Activated T-cell treated with anti-CD3 and anti-CD28 coated beads, Interleukin-2, amount 50 U/mL, for 24 hours (primary cell): ENCODE data around the gene ADCY5.

Source experiments
- DNase-seq: peaks from one replicate; pipeline ENCODE4 v3.0.0-alpha.2; 2020
- H3K27ac Mint-ChIP-seq: 2 replicates; pipeline ENCODE4 v1.8.0; 2020; ENCODE audit warnings: mild to moderate bottlenecking, mixed read lengths
- H3K27me3 Mint-ChIP-seq: 2 replicates; pipeline ENCODE4 v1.8.0; 2020; ENCODE audit warnings: mixed read lengths
- H3K36me3 Mint-ChIP-seq: 2 replicates; pipeline ENCODE4 v1.8.0; 2020; ENCODE audit warnings: low read depth, mixed read lengths
- H3K4me1 Mint-ChIP-seq: 2 replicates; pipeline ENCODE4 v1.8.0; 2020; ENCODE audit warnings: low read depth, mixed read lengths
- H3K4me3 Mint-ChIP-seq: 2 replicates; pipeline ENCODE4 v1.8.0; 2020; ENCODE audit warnings: mild to moderate bottlenecking, moderate library complexity, mixed read lengths
- H3K9me3 Mint-ChIP-seq: 2 replicates; pipeline ENCODE4 v1.8.0; 2020; ENCODE audit warnings: mixed read lengths

ADCY5 gene

DNA sequence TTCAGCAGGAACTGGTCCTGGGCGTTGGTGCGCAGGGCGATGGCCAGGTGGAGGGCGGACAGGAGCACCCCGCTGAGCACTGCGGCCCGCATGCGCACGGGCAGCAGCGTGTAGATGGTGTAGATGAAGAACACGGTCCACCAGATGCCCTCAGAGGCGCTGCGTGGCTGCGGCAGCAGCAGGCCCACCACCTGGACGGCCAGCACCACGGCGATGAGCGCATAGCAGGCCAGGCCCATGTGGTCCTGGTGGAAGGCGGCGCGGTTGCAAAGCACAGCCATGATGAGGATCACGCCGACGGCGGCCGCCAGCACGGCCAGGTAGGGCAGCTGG lies 1.5 kb downstream of the ADCY5 start:
- Mint-ChIP-seq H3K36me3 (no peaks in the 10 kb centered on the region), H3K4me3 (no peak overlapping the region), H3K9me3 (no peaks in the 10 kb centered on the region), H3K27ac (no peak overlapping the region), H3K27me3 (peaks cover 72% of the 10 kb centered on the region), H3K4me1 (peaks cover 1% of the 10 kb centered on the region)
- no peak for DNase-seq

DNA sequence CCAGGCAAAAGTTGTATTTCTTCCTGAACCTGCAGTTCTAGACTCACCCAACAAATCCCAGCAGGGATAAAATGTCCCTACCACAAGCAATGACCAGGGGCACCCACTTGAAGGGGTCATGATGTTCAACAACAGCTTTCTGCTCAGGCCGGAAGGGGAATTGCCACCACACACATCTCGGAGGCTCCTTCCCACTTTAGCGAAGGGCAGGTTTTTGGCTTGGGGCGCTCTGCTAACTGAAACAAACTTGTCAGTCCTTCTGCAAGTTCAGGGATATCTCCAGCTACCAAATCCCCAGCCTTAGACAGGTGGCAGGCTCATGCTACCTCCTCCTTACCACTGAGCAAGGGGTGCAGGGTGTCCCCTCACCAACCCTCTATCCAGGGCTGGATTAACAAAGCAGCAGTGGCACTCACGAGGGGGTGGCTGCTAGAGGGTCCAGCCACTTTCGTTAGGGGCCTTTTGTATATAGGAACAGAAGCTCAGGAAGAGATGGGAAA lies 2.2 kb downstream of the ADCY5 start:
- Mint-ChIP-seq H3K9me3 (no peaks in the 10 kb centered on the region), H3K4me3 (peak overlapping the region; percentile 43), H3K27ac (no peak overlapping the region), H3K27me3 (peaks cover 70% of the 10 kb centered on the region), H3K4me1 (peaks cover 1% of the 10 kb centered on the region), H3K36me3 (no peaks in the 10 kb centered on the region)
- no peak for DNase-seq

DNA sequence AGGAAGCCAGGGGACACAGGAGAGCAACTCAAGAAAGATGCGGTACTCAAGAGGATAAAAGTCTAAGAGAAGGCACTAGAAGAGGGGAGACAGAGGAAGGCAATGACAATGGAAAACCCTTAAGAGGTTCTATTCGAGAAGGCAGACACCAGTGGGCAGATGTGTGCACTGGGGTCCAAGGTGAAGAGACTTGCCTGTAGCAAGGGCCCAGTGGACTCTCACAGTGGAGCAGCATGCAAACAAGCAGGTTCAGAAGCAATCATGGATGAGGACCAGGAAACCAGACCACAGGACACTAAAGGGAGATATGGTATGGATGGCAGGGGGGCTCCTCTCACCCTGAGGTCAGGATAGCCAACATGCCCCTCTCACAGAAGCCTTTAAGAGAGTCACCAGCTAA lies 2.7 kb downstream of the ADCY5 start:
- DNase-seq, result no peak
- Mint-ChIP-seq H3K27ac (no peak overlapping the region), H3K9me3 (no peaks in the 10 kb centered on the region), H3K4me3 (no peak overlapping the region), H3K27me3 (peaks cover 65% of the 10 kb centered on the region), H3K36me3 (no peaks in the 10 kb centered on the region), H3K4me1 (peaks cover 1% of the 10 kb centered on the region)

DNA sequence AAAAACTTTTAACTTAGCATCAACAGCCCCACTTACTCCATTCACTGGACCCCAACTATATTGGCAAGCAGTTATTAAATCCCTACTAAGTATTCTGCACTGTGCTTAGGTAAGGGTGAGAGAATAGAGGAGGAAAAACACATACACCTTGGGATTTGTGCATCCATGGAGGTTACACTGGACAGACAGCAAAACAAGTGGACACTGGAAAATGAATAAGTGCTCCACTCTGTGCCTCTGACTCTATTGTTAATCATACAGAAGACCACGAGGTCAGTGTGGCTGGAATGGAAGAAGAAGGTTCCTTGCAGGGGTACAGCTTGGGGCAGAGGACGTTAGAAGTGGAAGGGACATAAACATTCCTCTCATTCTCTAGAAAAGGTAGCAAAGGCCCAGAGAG lies 3.2 kb downstream of the ADCY5 start:
- Mint-ChIP-seq H3K4me3 (no peak overlapping the region), H3K9me3 (no peaks in the 10 kb centered on the region), H3K36me3 (no peaks in the 10 kb centered on the region), H3K27ac (no peak overlapping the region), H3K27me3 (peaks cover 63% of the 10 kb centered on the region), H3K4me1 (peaks cover 1% of the 10 kb centered on the region)
- no peak for DNase-seq

DNA sequence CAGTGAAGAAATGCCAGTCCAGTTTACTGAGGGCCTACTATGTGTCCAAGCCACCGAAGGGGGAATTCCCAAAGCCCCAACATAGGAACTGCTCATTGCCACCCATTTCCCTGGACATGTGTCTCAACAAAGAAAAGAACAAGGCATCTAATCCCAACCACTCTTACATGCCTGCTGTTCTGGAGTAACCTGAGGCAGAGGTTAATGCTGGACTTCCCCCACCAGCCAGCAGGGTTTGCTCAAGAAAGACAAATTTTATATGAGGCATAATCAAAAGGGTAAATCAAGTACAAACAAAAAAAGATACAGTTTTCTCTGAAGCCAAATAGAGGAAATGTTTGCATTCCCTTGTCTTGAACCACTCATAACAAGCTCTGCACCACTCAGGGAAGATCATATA lies 4.1 kb downstream of the ADCY5 start:
- H3K9me3 Mint-ChIP-seq, result no peaks in the 10 kb centered on the region
- DNase-seq, result no peak
- H3K27ac Mint-ChIP-seq, result no peak overlapping the region
- H3K36me3 Mint-ChIP-seq, result no peaks in the 10 kb centered on the region
- peaks cover 57% of the 10 kb centered on the region for H3K27me3 Mint-ChIP-seq
- no peak overlapping the region for H3K4me3 Mint-ChIP-seq
- peaks cover 1% of the 10 kb centered on the region for H3K4me1 Mint-ChIP-seq

DNA sequence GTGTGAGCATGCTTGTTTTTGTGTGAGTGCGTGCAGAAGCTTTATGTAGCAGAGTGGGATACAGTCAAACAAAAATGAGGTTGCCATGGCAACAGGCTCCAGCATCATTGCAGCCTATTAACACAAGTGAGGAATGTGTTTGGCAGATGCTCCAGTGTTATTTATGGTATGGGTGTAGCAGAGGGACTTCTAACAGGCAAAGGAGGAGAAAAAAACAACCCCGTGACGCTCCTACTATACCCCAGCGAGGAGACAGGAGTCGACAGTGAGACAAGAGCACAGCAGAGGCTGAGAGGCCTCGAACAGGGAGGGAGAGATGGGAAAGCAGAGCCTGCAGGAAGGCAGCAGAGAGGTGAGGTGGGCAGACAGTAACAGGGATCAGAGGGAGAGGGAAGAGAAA lies 4.9 kb downstream of the ADCY5 start:
- Mint-ChIP-seq H3K4me3 (no peak overlapping the region), H3K36me3 (no peaks in the 10 kb centered on the region), H3K4me1 (peaks cover 1% of the 10 kb centered on the region), H3K9me3 (no peaks in the 10 kb centered on the region), H3K27me3 (peaks cover 57% of the 10 kb centered on the region), H3K27ac (no peak overlapping the region)
- no peak for DNase-seq

DNA sequence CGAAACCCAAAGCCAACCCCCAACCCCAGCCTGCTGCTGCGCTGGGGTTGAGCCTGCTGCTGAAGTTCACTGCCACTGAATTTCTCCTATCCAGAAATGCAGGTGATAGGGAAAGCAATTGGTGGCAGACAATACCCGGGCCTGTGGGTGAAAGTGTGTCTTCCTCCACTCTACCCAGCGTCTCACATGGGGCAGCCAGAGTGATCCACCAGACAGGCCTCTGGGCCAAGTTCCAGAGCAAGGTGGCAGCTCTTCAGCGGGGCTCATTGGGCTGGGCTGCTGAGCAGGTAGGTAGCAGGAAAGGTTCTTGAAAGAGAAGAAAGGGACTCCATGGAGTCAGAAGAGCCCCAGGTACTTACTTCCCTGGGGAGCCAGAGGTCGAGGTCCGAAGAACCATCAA lies 6.0 kb downstream of the ADCY5 start:
- peaks cover 1% of the 10 kb centered on the region for H3K4me1 Mint-ChIP-seq
- H3K27me3 Mint-ChIP-seq, result peaks cover 57% of the 10 kb centered on the region
- H3K4me3 Mint-ChIP-seq, result no peak overlapping the region
- H3K36me3 Mint-ChIP-seq, result no peaks in the 10 kb centered on the region
- no peak for DNase-seq
- H3K27ac Mint-ChIP-seq, result no peak overlapping the region
- H3K9me3 Mint-ChIP-seq, result no peaks in the 10 kb centered on the region

DNA sequence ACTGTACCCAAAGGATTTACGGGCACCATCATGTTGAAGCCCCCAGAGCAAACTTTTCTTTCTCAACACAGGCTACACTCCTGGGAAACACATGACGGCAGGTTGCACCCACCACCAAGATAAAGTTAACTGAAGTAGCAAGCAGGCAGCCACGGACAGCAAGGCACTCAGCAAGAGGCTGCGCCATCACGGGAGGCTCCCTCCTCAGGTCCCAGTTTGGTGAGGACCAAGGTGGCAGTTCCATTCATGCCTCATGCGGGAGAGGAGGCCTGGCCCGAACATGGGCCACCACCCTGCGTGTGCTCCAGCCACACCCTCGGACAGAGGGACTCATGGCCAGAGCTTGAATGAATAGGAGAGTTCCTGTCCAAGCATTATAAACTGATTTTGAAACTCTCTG lies 6.8 kb downstream of the ADCY5 start:
- no peak overlapping the region for H3K27ac Mint-ChIP-seq
- H3K27me3 Mint-ChIP-seq, result peaks cover 51% of the 10 kb centered on the region
- H3K4me1 Mint-ChIP-seq, result peaks cover 1% of the 10 kb centered on the region
- H3K4me3 Mint-ChIP-seq, result no peak overlapping the region
- no peaks in the 10 kb centered on the region for H3K9me3 Mint-ChIP-seq
- no peaks in the 10 kb centered on the region for H3K36me3 Mint-ChIP-seq
- no peak for DNase-seq

DNA sequence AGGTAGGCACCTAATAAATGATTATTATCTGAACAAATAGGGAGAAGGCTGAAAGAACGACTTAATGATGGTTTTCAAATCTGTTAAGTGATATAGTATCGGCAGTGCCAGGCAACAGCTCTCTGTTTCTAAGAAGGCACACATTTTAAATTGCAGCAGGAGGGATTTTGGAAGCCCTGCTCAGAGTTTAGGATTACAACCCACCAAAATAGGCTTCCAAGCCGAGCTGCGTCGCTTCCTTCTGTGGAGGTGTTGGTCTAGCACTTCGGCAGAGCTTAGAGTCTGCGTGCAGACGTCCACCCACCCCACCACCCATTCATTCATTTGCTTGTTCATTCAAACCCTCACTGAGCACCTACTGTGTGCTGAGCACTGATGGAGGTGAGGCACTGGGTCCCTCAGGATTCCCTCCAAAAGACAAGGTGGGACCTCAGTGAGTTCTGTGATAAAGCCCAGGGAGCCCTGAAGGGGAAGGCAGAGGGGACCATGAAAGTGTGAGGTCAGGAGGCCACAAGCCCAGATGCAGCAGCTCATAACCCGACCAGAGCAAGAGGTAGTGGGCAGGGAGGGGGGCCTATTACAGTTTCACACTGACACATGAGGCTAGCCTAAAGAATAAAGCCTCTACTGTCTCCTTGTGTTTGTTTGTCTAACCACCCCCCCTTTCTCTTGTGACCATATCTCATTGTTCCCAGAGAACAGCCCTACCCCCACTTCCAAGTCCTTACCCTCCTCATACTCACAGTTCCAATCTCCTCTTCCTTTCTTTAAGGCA lies 8.9 kb downstream of the ADCY5 start:
- DNase-seq, result no peak
- Mint-ChIP-seq H3K27ac (no peak overlapping the region), H3K9me3 (no peaks in the 10 kb centered on the region), H3K4me1 (no peaks in the 10 kb centered on the region), H3K27me3 (peaks cover 30% of the 10 kb centered on the region), H3K4me3 (no peak overlapping the region), H3K36me3 (no peaks in the 10 kb centered on the region)

DNA sequence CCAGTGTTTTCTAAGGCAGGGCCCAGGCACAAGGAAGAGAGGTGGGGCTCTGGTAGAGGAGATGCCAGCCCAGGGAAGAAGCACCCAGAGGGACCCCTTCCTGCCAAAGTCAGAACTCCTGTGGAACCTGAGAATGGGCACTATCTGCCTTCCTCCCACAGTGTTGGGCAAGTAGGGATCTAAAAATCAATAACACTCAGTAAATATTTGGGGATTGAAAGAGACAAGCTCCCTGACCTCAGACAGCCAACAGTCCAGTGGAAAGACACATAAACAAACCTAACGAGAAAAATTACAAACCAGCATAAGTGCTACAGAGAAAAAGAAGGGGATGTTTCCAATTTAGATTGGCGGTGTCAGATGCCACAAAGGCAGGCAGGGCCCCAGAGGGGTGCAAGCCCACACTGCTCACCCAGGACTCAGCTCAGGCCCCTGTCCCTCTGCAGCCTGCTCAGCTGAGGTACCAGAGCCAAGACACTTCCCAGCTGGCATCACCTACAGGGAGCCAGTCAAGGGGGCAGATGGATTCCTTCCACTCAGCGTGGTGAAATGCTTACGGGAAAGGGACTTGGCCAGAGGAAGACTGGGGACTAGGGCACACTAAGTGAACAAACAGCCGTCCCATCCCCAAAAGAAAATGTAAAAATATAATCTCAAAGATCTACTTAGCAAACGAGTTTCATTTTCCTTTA lies 15.9 kb downstream of the ADCY5 start:
- DNase-seq, result no peak
- no peaks in the 10 kb centered on the region for H3K9me3 Mint-ChIP-seq
- no peak overlapping the region for H3K27ac Mint-ChIP-seq
- no peaks in the 10 kb centered on the region for H3K36me3 Mint-ChIP-seq
- no peak overlapping the region for H3K4me3 Mint-ChIP-seq
- H3K4me1 Mint-ChIP-seq, result no peaks in the 10 kb centered on the region
- peaks cover 4% of the 10 kb centered on the region for H3K27me3 Mint-ChIP-seq

DNA sequence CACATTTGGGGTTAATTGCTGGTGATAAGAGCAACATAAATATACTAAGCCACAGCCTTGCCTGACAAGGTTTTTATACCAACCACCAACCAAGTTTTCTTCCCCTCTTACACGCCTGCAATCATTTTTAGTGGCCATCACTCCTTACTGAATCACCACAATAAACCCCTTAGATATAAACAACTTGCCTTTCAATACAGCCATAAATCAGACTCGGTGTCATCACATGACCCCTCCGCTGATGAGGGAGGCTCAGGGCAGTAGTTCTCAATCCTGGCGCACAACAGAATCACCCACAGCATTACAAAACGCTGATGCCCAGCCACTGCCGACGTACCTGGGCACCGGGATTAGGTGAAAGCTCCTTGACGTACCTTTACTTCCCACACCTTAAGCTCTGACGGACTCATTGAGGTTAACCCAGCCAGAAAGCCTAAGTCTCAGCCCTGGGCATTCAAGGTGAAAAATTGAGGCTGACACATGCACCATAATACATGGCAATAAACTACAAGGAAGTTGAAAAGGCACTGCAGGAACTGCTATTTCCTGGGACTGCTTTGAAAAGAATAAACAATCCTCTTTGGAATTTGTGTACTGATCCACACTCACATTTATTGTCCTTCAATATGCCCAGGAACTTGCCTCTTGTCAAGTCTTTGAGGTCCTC lies 17.1 kb downstream of the ADCY5 start:
- no peak overlapping the region for H3K4me3 Mint-ChIP-seq
- DNase-seq, result no peak
- peaks cover 8% of the 10 kb centered on the region for H3K27me3 Mint-ChIP-seq
- H3K27ac Mint-ChIP-seq, result no peak overlapping the region
- no peaks in the 10 kb centered on the region for H3K36me3 Mint-ChIP-seq
- no peaks in the 10 kb centered on the region for H3K4me1 Mint-ChIP-seq
- no peaks in the 10 kb centered on the region for H3K9me3 Mint-ChIP-seq

DNA sequence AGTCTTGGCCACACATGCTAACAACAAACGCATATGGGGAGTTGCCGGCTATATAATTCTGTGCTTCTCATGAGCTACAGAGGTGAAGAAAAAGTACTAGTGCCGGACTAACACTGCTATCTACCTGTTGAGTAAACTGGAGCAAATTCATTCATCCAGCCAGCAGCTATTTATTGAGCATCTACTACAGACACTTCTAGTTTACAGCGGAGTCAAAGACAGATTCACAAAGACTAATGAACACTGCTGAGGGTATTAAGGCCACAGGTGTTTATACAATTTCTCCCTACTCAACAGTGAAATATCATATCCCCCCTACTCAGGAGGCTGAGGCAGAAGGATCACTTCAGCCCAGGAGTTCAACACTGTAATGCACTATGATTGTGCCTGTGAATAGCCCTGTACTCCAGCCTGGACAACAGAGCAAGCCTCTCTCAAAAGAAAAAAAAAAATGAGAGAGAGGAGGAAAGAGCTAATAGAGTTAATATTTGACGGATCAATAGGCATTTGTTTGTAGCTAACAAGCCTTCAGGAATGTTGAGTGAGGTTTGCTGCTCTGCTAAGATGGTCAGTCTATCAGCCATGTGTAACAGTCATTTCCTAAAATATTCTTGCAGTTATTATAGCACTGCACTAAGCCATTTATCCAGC lies 17.8 kb downstream of the ADCY5 start:
- Mint-ChIP-seq H3K27ac (no peak overlapping the region), H3K27me3 (peaks cover 8% of the 10 kb centered on the region), H3K4me1 (no peaks in the 10 kb centered on the region), H3K36me3 (no peaks in the 10 kb centered on the region), H3K4me3 (no peak overlapping the region), H3K9me3 (no peaks in the 10 kb centered on the region)
- no peak for DNase-seq

DNA sequence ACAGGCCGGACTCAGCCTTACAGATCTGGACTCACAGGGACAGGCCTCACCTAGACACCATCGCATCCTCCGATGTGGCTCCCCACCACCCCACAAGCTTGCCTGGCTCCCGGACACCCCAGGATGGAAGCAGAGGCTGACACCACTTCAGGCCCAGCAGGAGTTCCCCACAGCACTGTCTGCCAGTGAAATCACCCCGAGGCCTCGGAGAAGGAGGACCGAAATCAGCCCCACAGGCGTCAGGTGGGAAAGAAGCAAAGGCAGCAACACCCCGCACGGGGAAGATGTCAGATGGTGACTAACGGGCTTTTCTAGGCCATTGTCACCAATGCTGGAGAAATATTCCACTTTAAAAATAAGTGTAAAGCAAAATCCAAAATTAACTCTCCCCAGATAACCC lies 18.6 kb downstream of the ADCY5 start:
- Mint-ChIP-seq H3K4me1 (no peaks in the 10 kb centered on the region), H3K9me3 (no peaks in the 10 kb centered on the region), H3K27me3 (peaks cover 8% of the 10 kb centered on the region), H3K27ac (no peak overlapping the region), H3K36me3 (no peaks in the 10 kb centered on the region), H3K4me3 (no peak overlapping the region)
- DNase-seq, result no peak

DNA sequence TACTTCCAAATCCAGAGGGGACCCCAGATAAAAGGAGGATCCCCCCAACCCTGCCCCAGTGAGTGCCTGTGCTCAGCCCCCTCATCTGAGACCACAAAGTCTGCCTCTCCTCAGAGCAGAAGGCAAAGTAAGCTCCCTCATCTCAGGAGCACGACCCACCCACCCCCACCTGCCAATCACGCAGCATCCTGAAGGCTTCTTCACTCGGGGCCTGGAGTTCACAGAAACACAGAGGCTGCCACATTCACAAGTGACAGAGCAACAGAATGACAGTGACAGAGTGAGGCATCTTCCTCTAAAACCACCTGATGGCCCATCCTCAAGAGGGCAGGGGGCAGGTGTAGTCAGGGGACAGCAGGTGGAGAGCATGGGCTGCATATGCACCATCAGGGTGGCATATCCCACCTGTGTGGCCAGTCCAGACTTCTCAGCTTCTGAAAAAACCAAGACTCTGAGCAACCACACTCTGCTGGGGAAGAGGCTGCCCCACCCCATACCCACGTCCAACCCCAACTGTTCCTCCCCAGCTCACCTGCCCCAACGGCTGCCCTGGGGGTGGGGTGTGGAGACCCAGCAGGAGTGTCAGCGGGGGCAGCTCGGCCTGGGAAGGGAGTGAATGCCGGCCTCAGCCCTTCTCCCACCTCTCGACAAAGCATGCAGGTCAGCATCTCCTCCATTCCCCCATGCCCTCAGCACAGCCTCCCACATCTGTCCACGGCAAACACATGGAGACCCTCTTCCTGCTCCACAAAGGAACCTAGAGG lies 19.3 kb downstream of the ADCY5 start:
- Mint-ChIP-seq H3K4me1 (no peaks in the 10 kb centered on the region), H3K4me3 (no peak overlapping the region), H3K27ac (no peak overlapping the region), H3K9me3 (no peaks in the 10 kb centered on the region), H3K27me3 (peaks cover 8% of the 10 kb centered on the region), H3K36me3 (no peaks in the 10 kb centered on the region)
- no peak for DNase-seq
